GM19193 (cell line): ENCODE results near the gene RTN4RL2.

ENCODE experiments used
- POLR2A ChIP-seq: IDR thresholded peaks from 4 replicates; pipeline ENCODE4 v1.6.1; 2011; ENCODE audit not compliant: insufficient read depth, insufficient read length; ENCODE audit errors: extremely low read depth

RTN4RL2 gene

DNA sequence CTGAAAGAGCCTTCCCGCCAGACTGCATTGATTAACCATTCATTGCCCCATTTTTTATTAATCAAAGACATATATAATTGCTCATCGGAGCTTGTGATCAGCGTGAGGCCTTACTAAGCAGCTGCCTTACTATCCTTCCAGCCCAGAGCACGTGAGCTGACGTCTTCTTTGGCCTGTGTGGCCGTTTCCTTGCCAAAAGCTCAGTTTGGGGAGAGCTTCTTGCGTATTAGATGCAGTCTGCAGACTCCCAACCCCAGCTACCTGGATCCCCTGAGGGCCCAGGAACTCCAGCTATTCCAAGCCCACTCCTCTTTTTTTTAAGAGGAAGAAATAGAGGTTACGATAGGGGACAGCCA is 32.6 kb upstream of the RTN4RL2 start:
- no peak for TF ChIP-seq POLR2A

DNA sequence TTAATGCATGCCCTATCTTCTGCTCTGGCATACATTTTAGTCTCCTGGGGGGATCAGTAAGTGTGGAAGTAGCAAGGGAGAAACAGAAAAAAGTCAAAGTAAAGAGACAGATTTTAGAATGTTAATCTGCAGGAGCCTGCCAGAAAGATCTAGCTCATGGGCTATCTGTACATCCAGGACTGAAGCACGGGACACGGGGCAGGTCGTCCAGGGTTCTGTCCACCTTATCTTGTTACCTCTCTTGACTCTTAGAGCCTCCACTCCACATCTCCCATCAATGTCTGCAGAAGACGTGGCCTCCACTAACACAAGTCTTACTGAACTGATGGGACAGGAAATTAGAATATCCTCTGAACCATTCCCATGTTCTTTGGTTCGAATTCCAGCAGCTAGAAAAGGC is 31.7 kb upstream of the RTN4RL2 start:
- TF ChIP-seq POLR2A: no peak

GRCh38 chr11:57429946-57430345 is 30.4 kb upstream of the RTN4RL2 start:
- no peak for TF ChIP-seq POLR2A

DNA sequence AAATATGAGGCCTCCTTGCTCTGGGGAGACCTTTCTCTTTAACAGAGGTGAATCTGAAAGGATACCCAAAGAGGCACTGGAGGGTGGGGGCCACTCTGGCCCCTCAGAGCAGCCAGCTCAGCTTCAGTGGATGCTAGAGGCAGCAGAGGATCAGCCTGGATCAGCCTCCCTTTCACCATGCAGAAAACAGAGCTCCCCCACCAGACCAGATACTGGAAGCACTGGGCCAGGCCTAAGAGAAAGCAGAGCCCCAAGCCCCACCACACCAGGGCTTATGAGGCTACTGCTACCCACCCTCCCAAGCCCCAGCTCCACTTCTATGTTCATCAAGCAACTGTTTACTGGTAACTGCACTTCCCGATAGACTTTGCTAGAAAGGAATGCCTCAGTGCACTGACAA is 29.4 kb upstream of the RTN4RL2 start:
- no peak for TF ChIP-seq POLR2A

- no peak for TF ChIP-seq POLR2A
Measured at GRCh38 chr11:57432149-57432561, 28.2 kb upstream of the RTN4RL2 start.

GRCh38 chr11:57432714-57433163 is 27.6 kb upstream of the RTN4RL2 start:
- TF ChIP-seq POLR2A: no peak

DNA sequence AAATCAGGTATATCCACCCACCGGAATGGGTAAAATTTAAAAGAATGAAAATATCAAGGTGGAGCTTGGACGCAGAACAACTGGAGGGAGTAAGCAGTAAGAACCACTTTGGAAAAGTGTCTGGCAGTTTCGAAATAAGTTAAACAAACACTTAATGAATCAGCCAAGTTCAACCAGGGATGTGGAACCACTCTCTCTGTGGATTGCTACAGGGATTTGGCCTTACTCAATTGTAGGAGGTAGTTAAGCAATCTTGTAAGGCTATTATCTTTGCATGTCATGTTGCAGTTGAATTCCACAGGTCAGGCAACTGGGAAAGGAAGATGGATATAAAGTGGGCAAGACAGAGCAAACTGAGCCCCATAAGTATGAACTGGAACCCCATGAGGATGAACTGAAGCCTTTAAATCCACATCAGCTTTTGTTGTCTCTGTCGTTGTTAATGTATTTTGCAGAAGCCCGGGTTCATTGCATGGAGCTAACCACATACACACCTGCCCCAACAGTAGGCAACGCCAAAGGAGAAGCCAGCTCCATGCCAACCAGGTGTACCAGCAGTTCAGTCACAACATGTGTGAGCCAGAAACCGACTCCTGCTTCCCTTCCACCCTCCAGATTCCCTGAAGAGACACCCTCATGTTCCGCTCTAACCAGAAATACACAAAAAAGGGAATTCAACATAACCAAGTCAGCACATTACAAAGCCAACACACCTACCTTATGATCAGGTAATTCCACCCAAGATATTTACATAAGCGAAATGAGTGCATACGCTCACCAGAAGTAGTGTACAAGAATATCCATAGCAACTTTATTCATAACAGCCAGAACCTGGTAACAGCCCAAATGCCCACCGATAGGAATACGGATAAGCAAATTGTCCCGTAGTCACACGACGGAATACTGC is 25.4 kb upstream of the RTN4RL2 start:
- TF ChIP-seq POLR2A: no peak

- TF ChIP-seq POLR2A: no peak
Measured at GRCh38 chr11:57436031-57436430, 24.3 kb upstream of the RTN4RL2 start.

DNA sequence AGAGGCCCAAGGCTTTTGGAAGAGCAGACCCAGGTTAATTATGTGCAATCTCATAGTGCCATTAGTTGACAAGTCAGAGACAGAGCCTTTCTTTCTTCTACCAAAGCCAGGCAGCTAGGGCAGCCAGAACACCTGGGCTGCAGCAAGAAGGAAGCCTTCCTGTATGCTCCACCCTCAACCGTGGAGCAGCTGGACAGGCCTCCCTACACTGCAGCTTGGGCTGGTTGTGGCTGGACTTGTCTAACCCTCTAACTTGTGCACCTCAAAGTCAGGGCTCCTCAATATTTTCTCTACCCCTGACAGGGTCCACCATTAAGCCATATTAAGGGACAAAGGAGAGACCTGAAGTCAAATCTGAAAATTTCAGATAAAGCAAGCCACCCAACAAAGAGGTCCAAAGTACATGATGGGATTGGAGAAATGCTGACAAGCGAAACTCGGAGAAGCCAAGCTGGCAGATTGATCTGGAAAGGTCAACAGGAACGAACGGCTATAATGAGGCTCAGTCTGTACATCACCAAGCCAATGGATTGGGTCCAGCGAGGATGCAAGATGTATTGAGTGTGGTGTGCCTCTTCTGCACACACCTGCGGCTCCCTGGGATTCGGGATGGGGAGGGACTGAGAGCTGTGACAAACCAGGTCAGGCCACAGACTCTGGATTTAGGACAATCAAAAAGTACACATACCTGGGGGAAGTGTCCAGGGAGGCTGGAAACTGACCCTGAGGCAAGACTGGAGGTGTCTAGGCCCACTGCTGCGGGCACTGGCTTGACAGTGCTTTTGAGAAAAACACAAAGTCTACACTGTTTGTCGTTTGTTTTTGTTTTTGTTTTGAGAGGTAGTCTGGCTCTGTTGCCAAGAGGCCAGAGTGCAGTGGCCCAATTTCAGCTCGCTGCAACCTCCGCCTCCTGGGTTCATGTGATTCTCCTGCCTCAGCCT is 21.7 kb upstream of the RTN4RL2 start:
- TF ChIP-seq POLR2A: no peak

GRCh38 chr11:57439786-57440185 is 20.5 kb upstream of the RTN4RL2 start:
- no peak for TF ChIP-seq POLR2A

GRCh38 chr11:57440744-57441414 is 19.4 kb upstream of the RTN4RL2 start:
- no peak for TF ChIP-seq POLR2A

GRCh38 chr11:57444362-57445121 is 15.8 kb upstream of the RTN4RL2 start:
- TF ChIP-seq POLR2A: no peak

GRCh38 chr11:57446055-57446454 is 14.3 kb upstream of the RTN4RL2 start:
- no peak for TF ChIP-seq POLR2A

GRCh38 chr11:57453543-57454177 is 6.7 kb upstream of the RTN4RL2 start:
- no peak for TF ChIP-seq POLR2A
